DND-41 (cell line): Measurements from ENCODE around the gene UNC5C.

Experiments
- EZH2 ChIP-seq: IDR thresholded peaks from 3 replicates; pipeline ENCODE4 v1.6.1; 2012; ENCODE audit warnings: borderline replicate concordance, low read depth, mild to moderate bottlenecking, moderate library complexity, low read length, inconsistent platforms; ENCODE audit not compliant: severe bottlenecking
- TF ChIP-seq, protein P1 (sequence below): IDR thresholded peaks from 2 replicates; pipeline ENCODE4 v1.5.1; 2012; ENCODE audit warnings: borderline replicate concordance, low read length, moderate library complexity, mild to moderate bottlenecking; ENCODE audit not compliant: poor library complexity, severe bottlenecking; ENCODE audit errors: extremely low read depth

DNA sequence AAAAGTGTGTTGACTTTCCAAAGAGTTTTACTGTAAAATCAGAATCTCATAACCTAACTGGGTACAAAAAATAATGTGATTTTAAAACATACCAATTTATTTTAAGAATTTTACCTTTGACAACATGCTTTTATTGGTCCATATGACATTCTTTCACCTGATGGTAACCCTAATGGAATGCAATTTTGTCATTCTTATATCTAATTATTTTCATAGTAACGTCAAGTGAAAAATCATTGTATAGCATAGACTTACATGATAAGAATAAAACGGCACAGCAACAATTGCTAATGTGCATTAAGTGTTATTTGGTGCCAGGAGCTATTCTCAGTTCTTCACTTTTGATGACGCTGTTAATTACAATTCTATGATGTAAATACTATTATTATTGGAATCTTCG lies 13.6 kb downstream of the UNC5C start:
- TF ChIP-seq, protein P1, sequence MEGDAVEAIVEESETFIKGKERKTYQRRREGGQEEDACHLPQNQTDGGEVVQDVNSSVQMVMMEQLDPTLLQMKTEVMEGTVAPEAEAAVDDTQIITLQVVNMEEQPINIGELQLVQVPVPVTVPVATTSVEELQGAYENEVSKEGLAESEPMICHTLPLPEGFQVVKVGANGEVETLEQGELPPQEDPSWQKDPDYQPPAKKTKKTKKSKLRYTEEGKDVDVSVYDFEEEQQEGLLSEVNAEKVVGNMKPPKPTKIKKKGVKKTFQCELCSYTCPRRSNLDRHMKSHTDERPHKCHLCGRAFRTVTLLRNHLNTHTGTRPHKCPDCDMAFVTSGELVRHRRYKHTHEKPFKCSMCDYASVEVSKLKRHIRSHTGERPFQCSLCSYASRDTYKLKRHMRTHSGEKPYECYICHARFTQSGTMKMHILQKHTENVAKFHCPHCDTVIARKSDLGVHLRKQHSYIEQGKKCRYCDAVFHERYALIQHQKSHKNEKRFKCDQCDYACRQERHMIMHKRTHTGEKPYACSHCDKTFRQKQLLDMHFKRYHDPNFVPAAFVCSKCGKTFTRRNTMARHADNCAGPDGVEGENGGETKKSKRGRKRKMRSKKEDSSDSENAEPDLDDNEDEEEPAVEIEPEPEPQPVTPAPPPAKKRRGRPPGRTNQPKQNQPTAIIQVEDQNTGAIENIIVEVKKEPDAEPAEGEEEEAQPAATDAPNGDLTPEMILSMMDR: no peak
- TF ChIP-seq EZH2: no peak
